Esophagus squamous epithelium (tissue), 5 donors: ENCODE results near the gene PYGL. TPM values are rescaled to one million over a fixed set of nuclear protein-coding genes. Genes with fewer than 3 reads are reported as not detected.

ENCODE experiments used
- DNase-seq: peaks from one replicate; lab custom pipeline; 2025; lab: John Stamatoyannopoulos, UW
- H3K27ac ChIP-seq, 4 donors: fragments of 200-600 bp; sonication (generic); one replicate each; pipeline ENCODE4 v1.5.1; 2016 to 2019; ENCODE audit warnings: mild to moderate bottlenecking in 1 of 4
- H3K27me3 ChIP-seq, 4 donors: fragments of 200-600 bp; sonication (generic); 1 replicate in 3 of 4; 2 replicates in 1 of 4; pipeline versions ENCODE4 v1.5.1 to v1.6.0; 2017 to 2021; ENCODE audit warnings: antibody characterized with exemption in 1 of 4
- H3K36me3 ChIP-seq, 3 donors: fragments of 200-600 bp; sonication (generic); one replicate each; pipeline ENCODE4 v1.5.1; 2016 to 2019
- H3K4me1 ChIP-seq, 3 donors: fragments of 200-600 bp; sonication (generic); one replicate each; pipeline ENCODE4 v1.5.1; 2017 to 2019
- H3K4me3 ChIP-seq, 4 donors: fragments of 200-600 bp; sonication (generic); 1 replicate in 3 of 4; 2 replicates in 1 of 4; pipeline ENCODE4 v1.5.1; 2016 to 2019; ENCODE audit warnings: mild to moderate bottlenecking in 2 of 4, moderate library complexity in 1 of 4
- H3K9me3 ChIP-seq, 3 donors: fragments of 200-600 bp; sonication (generic); one replicate each; pipeline ENCODE4 v1.5.1; 2016 to 2019
- POLR2A ChIP-seq, 4 donors: fragments of 450-650 bp; IDR thresholded peaks; one replicate each; pipeline ENCODE4 v1.6.1; 2017; ENCODE audit warnings: antibody characterized with exemption in 4 of 4, mild to moderate bottlenecking in 4 of 4, moderate library complexity in 3 of 4
- WGBS, 2 donors: methylation state at CpG; one replicate each; pipeline ENCODE4 v1.1.5; 2018; 5-methylcytosine and 5-hydroxymethylcytosine counted together
- intact Hi-C: fragments of 100-400 bp; cut with DNase I; formaldehyde crosslinking; loops from one replicate; pipeline ENCODE4 v1.15.0; 2022
- total RNA-seq, 4 donors: library from RNA; depleted of rRNA; stranded (reverse); fragments of >200 nt; gene quantifications; one replicate each; pipeline ENCODE4 v1.1.0, GENCODE V29; 2016
- TF ChIP-seq, protein P1 (sequence below), 6 experiments: fragments of 450-650 bp in 4 of 6; fragments of 200-600 bp in 2 of 6; sonication (generic) in 2 of 6; IDR thresholded peaks; one replicate each; pipeline ENCODE4 v1.5.1; 2016 to 2019; ENCODE audit warnings: antibody characterized with exemption in 6 of 6, mild to moderate bottlenecking in 4 of 6, moderate library complexity in 4 of 6
- donor health status: DM: yes; HTN: yes; CAD: no.

Gene PYGL
- total RNA-seq, 4 donors from 2014 or later, result 69.7 to 158 (median 91.0) TPM

DNA sequence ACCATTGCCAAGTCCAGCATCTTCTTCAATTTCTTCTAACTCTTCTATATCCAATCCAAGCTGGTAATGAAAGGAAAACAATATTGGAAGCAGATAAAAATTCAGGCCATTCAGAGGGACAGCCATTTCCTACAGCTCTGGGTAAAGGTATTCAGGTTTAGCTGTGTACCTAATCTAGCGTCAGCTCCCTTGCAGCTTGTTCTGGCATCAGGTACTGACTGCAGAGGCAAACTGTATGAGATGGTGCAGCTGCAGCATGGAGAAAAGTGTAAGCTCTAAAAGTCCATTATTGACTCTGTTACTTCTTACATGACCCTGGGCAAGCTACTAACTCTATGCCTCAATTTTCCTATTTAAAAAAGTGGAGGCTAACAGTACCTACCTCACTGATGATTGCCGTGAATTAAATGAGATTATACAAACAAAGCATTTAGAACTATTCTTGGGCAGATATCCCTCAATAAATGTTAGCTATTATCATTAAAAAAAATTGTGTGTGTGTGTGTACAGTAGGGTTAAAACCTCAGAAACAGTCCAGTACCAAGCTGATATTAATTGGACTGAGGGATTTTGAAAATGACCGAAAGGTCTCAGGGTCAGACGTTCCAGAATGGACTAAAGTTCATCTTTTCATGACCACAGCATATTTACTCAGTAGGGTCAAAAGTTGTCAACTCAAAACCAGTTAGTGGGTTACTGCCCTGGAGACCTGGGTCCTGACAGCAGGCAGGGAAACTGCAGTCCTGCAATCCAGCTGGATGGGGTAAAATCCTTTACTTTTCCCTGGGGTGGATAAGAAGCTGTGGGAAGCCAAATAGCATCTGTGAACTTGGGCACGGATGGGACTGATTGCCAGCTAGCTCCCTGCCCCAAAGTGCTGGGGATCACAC, 8.9 kb downstream of the PYGL start:
- WGBS, 2 donors, result 73% methylated on average over 5 of the region's 5 CpGs
- TF ChIP-seq, protein P1, sequence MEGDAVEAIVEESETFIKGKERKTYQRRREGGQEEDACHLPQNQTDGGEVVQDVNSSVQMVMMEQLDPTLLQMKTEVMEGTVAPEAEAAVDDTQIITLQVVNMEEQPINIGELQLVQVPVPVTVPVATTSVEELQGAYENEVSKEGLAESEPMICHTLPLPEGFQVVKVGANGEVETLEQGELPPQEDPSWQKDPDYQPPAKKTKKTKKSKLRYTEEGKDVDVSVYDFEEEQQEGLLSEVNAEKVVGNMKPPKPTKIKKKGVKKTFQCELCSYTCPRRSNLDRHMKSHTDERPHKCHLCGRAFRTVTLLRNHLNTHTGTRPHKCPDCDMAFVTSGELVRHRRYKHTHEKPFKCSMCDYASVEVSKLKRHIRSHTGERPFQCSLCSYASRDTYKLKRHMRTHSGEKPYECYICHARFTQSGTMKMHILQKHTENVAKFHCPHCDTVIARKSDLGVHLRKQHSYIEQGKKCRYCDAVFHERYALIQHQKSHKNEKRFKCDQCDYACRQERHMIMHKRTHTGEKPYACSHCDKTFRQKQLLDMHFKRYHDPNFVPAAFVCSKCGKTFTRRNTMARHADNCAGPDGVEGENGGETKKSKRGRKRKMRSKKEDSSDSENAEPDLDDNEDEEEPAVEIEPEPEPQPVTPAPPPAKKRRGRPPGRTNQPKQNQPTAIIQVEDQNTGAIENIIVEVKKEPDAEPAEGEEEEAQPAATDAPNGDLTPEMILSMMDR (IDR thresholded peaks at IDR 0.05), result no peak
- TF ChIP-seq POLR2A (IDR thresholded peaks at IDR 0.05), result no peak
- Histone ChIP-seq H3K27me3 (no peaks in the 10 kb centered on the region), H3K36me3 (peaks cover 0 to 65% (median 0%) of the 10 kb centered on the region in 3 donors), H3K27ac (no peak overlapping the region), H3K4me1 (peaks cover 0 to 25% (median 10%) of the 10 kb centered on the region in 3 donors), H3K4me3 (no peak overlapping the region), H3K9me3 (no peaks in the 10 kb centered on the region)
- intact Hi-C loops, result no loop called here
- DNase-seq, result no peak

- intact Hi-C loops, result no loop called here
- Histone ChIP-seq H3K27me3 (no peaks in the 10 kb centered on the region), H3K9me3 (no peaks in the 10 kb centered on the region), H3K4me1 (peaks cover 0 to 16% (median 8%) of the 10 kb centered on the region in 3 donors), H3K36me3 (peaks cover 0 to 87% (median 0%) of the 10 kb centered on the region in 3 donors), H3K4me3 (no peak overlapping the region), H3K27ac (peak overlapping the region in 2 of 4 donors; percentile 36 to 44)
- no peak for DNase-seq
- TF ChIP-seq, protein P1 (IDR thresholded peaks at IDR 0.05), result no peak
- no peak for TF ChIP-seq POLR2A (IDR thresholded peaks at IDR 0.05)
- WGBS, 2 donors, result 87 to 91% methylated on average over 4 of the region's 4 CpGs
Measured at GRCh38 chr14:50932592-50933495, 11.4 kb downstream of the PYGL start.

DNA sequence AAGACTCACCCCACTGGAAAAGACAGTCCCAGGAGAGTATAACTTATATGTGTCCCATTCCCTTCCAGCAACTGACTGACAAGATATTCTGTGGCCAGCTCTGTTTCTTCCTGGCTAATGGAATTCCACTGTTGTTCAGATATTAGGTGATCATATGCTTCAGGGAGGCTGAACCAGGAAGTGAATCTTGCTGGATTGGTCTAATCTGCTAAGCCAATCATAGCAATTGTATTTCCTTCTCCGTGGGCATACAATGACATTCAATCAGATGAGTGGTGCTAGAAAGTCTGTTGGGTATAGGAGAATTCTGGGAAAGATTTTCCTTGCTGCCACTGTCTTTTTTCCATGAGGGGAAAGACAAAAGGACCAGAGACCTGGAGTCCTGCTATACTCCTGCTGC, 12.1 kb downstream of the PYGL start:
- no peak overlapping the region for H3K4me3 ChIP-seq
- WGBS, 2 donors, result 45 to 50% methylated on average over 1 of the region's 1 CpG
- intact Hi-C loops, result no loop called here
- no peak for TF ChIP-seq POLR2A (IDR thresholded peaks at IDR 0.05)
- TF ChIP-seq, protein P1 (IDR thresholded peaks at IDR 0.05), result no peak
- peak overlapping the region in 1 of 4 donors; percentile 36 for H3K27ac ChIP-seq
- H3K4me1 ChIP-seq, result peaks cover 0 to 9% (median 5%) of the 10 kb centered on the region in 3 donors
- peaks cover 0 to 94% (median 0%) of the 10 kb centered on the region in 3 donors for H3K36me3 ChIP-seq
- DNase-seq, result no peak
- no peaks in the 10 kb centered on the region for H3K27me3 ChIP-seq
- H3K9me3 ChIP-seq, result no peaks in the 10 kb centered on the region

- DNase-seq, result no peak
- WGBS, 2 donors, result 91 to 94% methylated on average over 3 of the region's 3 CpGs
- intact Hi-C loops, result no loop called here
- Histone ChIP-seq H3K4me3 (no peak overlapping the region), H3K27ac (no peak overlapping the region), H3K9me3 (no peaks in the 10 kb centered on the region), H3K4me1 (peaks cover 0 to 3% (median 0%) of the 10 kb centered on the region in 3 donors), H3K27me3 (no peaks in the 10 kb centered on the region), H3K36me3 (peaks cover 0 to 97% (median 0%) of the 10 kb centered on the region in 3 donors)
- TF ChIP-seq, protein P1 (IDR thresholded peaks at IDR 0.05), result no peak
- no peak for TF ChIP-seq POLR2A (IDR thresholded peaks at IDR 0.05)
Measured at GRCh38 chr14:50931559-50931958, 12.7 kb downstream of the PYGL start.
